ENCODE results near the gene ATF5. TPM values are rescaled to one million over a fixed set of nuclear protein-coding genes. Genes with fewer than 3 reads are reported as not detected.

The ATF5 gene
- total RNA-seq, 1 donor from 2014 or later: 21.7 TPM

- Mint-ChIP-seq H3K4me3 (no peak overlapping the region), H3K4me1 (peaks cover 6% of the 10 kb centered on the region), H3K27me3 (ENCODE audit: low read depth) (peaks cover 27% of the 10 kb centered on the region), H3K36me3 (peaks cover 27% of the 10 kb centered on the region), H3K27ac (no peak overlapping the region), H3K9me3 (no peaks in the 10 kb centered on the region)
- no peak for DNase-seq (ENCODE audit: low spot score in 2 of 2, unreplicated experiment in 2 of 2)
- no peak for TF ChIP-seq CTCF (IDR thresholded peaks at IDR 0.05; ENCODE audit: unreplicated experiment)
Observed at GRCh38 chr19:49887665-49888509, 41.1 kb upstream of the ATF5 start.

GRCh38 chr19:49888510-49888824 is 40.5 kb upstream of the ATF5 start:
- peaks cover 33% of the 10 kb centered on the region for H3K27me3 Mint-ChIP-seq (ENCODE audit: low read depth)
- H3K27ac Mint-ChIP-seq: no peak overlapping the region
- no peak for DNase-seq (ENCODE audit: low spot score in 2 of 2, unreplicated experiment in 2 of 2)
- peaks cover 6% of the 10 kb centered on the region for H3K4me1 Mint-ChIP-seq
- no peak overlapping the region for H3K4me3 Mint-ChIP-seq
- H3K9me3 Mint-ChIP-seq: no peaks in the 10 kb centered on the region
- no peak for TF ChIP-seq CTCF (IDR thresholded peaks at IDR 0.05; ENCODE audit: unreplicated experiment)
- H3K36me3 Mint-ChIP-seq: peaks cover 22% of the 10 kb centered on the region

GRCh38 chr19:49889038-49889686 is 39.8 kb upstream of the ATF5 start:
- TF ChIP-seq CTCF (IDR thresholded peaks at IDR 0.05; ENCODE audit: unreplicated experiment): no peak
- no peaks in the 10 kb centered on the region for H3K9me3 Mint-ChIP-seq

GRCh38 chr19:49889687-49890348 is 39.2 kb upstream of the ATF5 start:
- Mint-ChIP-seq H3K36me3 (peaks cover 12% of the 10 kb centered on the region), H3K27ac (no peak overlapping the region), H3K4me1 (peaks cover 6% of the 10 kb centered on the region), H3K9me3 (no peaks in the 10 kb centered on the region), H3K27me3 (ENCODE audit: low read depth) (peaks cover 34% of the 10 kb centered on the region), H3K4me3 (peak overlapping the region; percentile 59)
- DNase-seq (ENCODE audit: low spot score in 2 of 2, unreplicated experiment in 2 of 2): peak in 1 of 2 experiments; percentile 66
- TF ChIP-seq CTCF (IDR thresholded peaks at IDR 0.05; ENCODE audit: unreplicated experiment): peak; percentile 74

More at GRCh38 chr19:49889038-49889686, 39.8 kb upstream of the ATF5 start:
- H3K27ac Mint-ChIP-seq: no peak overlapping the region
- peaks cover 18% of the 10 kb centered on the region for H3K36me3 Mint-ChIP-seq
- peak overlapping the region; percentile 13 for H3K4me3 Mint-ChIP-seq
- no peak for DNase-seq (ENCODE audit: low spot score in 2 of 2, unreplicated experiment in 2 of 2)
- H3K27me3 Mint-ChIP-seq (ENCODE audit: low read depth): peaks cover 33% of the 10 kb centered on the region
- H3K4me1 Mint-ChIP-seq: peaks cover 6% of the 10 kb centered on the region

- H3K4me3 Mint-ChIP-seq: peak overlapping the region; percentile 59
- DNase-seq (ENCODE audit: low spot score in 2 of 2, unreplicated experiment in 2 of 2): no peak
- peaks cover 6% of the 10 kb centered on the region for H3K4me1 Mint-ChIP-seq
Observed at GRCh38 chr19:49890349-49891311, 38.4 kb upstream of the ATF5 start.

More at GRCh38 chr19:49890349-49891311, 38.4 kb upstream of the ATF5 start:
- peaks cover 34% of the 10 kb centered on the region for H3K27me3 Mint-ChIP-seq (ENCODE audit: low read depth)
- no peaks in the 10 kb centered on the region for H3K9me3 Mint-ChIP-seq
- no peak overlapping the region for H3K27ac Mint-ChIP-seq
- no peak for TF ChIP-seq CTCF (IDR thresholded peaks at IDR 0.05; ENCODE audit: unreplicated experiment)
- H3K36me3 Mint-ChIP-seq: peaks cover 8% of the 10 kb centered on the region

Data from mesothelial cell of epicardium (in vitro differentiated cells).